ENCODE results near the gene CLTB.

DNA sequence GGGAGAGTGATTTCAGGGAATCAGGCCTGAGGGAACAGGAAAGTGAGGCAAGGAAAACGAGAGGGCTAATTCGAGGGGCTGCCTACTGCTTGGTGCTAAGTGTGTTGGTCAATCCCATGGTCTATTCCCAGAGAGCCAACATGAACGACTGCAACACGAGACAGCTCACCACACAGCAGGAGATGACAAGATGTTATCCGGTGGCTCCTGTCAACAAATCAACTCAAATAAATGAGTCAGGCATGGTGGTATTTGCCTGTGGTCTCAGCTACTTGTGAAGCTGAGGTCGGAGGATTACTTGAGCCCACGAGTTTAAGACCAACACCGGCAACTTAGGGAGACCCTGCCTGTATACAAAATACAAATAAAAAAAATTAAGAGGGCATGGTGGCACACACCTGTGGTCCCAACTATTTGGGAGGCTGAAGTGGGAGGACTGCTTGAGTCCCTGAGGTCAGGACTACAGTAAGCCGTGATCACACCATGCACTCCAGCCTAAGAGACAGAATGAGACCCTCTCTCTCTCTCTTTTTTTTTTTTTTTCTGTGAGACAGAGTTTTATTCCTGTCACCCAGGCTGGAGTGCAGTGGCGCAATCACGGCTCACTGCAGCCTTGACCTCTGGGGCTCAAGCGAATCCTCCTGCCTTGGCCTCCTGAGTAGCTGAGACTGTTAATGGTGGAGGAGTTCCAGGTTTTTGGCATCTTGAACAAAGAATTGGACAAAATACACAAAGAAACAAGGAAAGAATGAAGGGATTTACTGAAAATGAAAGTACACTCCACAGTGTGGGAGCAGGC lies 22.8 kb upstream of the CLTB start:
- TF ChIP-seq, protein P1, sequence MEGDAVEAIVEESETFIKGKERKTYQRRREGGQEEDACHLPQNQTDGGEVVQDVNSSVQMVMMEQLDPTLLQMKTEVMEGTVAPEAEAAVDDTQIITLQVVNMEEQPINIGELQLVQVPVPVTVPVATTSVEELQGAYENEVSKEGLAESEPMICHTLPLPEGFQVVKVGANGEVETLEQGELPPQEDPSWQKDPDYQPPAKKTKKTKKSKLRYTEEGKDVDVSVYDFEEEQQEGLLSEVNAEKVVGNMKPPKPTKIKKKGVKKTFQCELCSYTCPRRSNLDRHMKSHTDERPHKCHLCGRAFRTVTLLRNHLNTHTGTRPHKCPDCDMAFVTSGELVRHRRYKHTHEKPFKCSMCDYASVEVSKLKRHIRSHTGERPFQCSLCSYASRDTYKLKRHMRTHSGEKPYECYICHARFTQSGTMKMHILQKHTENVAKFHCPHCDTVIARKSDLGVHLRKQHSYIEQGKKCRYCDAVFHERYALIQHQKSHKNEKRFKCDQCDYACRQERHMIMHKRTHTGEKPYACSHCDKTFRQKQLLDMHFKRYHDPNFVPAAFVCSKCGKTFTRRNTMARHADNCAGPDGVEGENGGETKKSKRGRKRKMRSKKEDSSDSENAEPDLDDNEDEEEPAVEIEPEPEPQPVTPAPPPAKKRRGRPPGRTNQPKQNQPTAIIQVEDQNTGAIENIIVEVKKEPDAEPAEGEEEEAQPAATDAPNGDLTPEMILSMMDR (IDR thresholded peaks at IDR 0.05), result no peak
- TF ChIP-seq POLR2AphosphoS5 (IDR thresholded peaks at IDR 0.05), result no peak
- TF ChIP-seq EP300 (IDR thresholded peaks at IDR 0.05; ENCODE audit: low read depth), result no peak
- no peak for TF ChIP-seq POLR2A (IDR thresholded peaks at IDR 0.05)
